MM.1S (cell line): ENCODE results near the gene HGFAC.

Source experiments
- DNase-seq: peaks from one replicate; pipeline ENCODE4 v3.0.0-alpha.2; 2015
- H2AFZ ChIP-seq: fragments of 300-600 bp; sonication (generic); 2 replicates; pipeline ENCODE4 v1.6.0; 2016; ENCODE audit warnings: antibody characterized with exemption, low read length
- H3F3A ChIP-seq: fragments of 300-600 bp; sonication (generic); 2 replicates; pipeline ENCODE4 v1.6.1; 2016; ENCODE audit warnings: mild to moderate bottlenecking, antibody characterized with exemption, low read length, moderate library complexity, mixed read lengths; ENCODE audit not compliant: insufficient read depth
- H3K27ac ChIP-seq: fragments of 300-600 bp; sonication (generic); 2 replicates; pipeline ENCODE4 v1.5.1; 2016; ENCODE audit warnings: mild to moderate bottlenecking, low read length
- H3K27me3 ChIP-seq: fragments of 300-600 bp; sonication (generic); replicated peaks from 2 replicates; pipeline ENCODE4 v1.6.0; 2016; ENCODE audit warnings: low read length; ENCODE audit not compliant: insufficient read depth
- H3K36me3 ChIP-seq: fragments of 300-600 bp; sonication (generic); replicated peaks from 2 replicates; pipeline ENCODE4 v1.6.1; 2016; ENCODE audit warnings: mild to moderate bottlenecking, low read length, mixed read lengths; ENCODE audit not compliant: insufficient read depth
- H3K4me1 ChIP-seq: fragments of 300-600 bp; sonication (generic); 2 replicates; pipeline ENCODE4 v1.6.1; 2016; ENCODE audit warnings: low read length, mixed read lengths
- H3K4me2 ChIP-seq: fragments of 300-600 bp; sonication (generic); 2 replicates; pipeline ENCODE4 v1.6.0; 2016; ENCODE audit warnings: low read depth, low read length
- H3K4me3 ChIP-seq: fragments of 300-600 bp; sonication (generic); 2 replicates; pipeline ENCODE4 v1.5.1; 2016; ENCODE audit warnings: low read length, mixed read lengths
- H3K79me2 ChIP-seq: fragments of 300-600 bp; sonication (generic); 2 replicates; pipeline ENCODE4 v1.6.1; 2016; ENCODE audit warnings: mixed run types, low read length, mixed read lengths
- H3K9ac ChIP-seq: fragments of 300-600 bp; sonication (generic); 2 replicates; pipeline ENCODE4 v1.6.1; 2016; ENCODE audit warnings: low read length, mixed read lengths
- H3K9me2 ChIP-seq: fragments of 300-600 bp; sonication (generic); replicated peaks from 2 replicates; pipeline ENCODE4 v1.6.1; 2016; ENCODE audit warnings: mild to moderate bottlenecking, low read length, mixed read lengths; ENCODE audit not compliant: insufficient read depth
- H3K9me3 ChIP-seq: fragments of 300-600 bp; sonication (generic); replicated peaks from 2 replicates; pipeline ENCODE4 v1.6.1; 2016; ENCODE audit warnings: mild to moderate bottlenecking, low read length, mixed read lengths; ENCODE audit not compliant: insufficient read depth
- H4K20me1 ChIP-seq: fragments of 300-600 bp; sonication (generic); 2 replicates; pipeline ENCODE4 v1.6.1; 2016; ENCODE audit warnings: mild to moderate bottlenecking, low read length, moderate library complexity, mixed read lengths; ENCODE audit not compliant: insufficient read depth
- CTCF ChIP-seq: fragments of 300-600 bp; sonication (generic); IDR thresholded peaks from 2 replicates; pipeline ENCODE4 v1.5.1; 2016; ENCODE audit warnings: antibody characterized with exemption, low read length, mixed read lengths
- EZH2 ChIP-seq: fragments of 300-600 bp; sonication (generic); optimal IDR thresholded peaks from 2 replicates; pipeline ENCODE3; 2017; ENCODE audit warnings: low read depth, mild to moderate bottlenecking, antibody characterized with exemption, low read length, mixed read lengths
- EZH2phosphoT487 ChIP-seq: fragments of 300-600 bp; sonication (generic); IDR thresholded peaks from 2 replicates; pipeline ENCODE4 v1.6.1; 2018; ENCODE audit warnings: antibody characterized with exemption, low read length

HGFAC gene

GRCh38 chr4:3411676-3412075, 30.1 kb upstream of the HGFAC start:
- Histone ChIP-seq H3K9me2 (no peaks in the 10 kb centered on the region), H3K9ac (no peak overlapping the region), H3K9me3 (no peaks in the 10 kb centered on the region), H3K4me2 (no peak overlapping the region), H2AFZ (no peak overlapping the region), H4K20me1 (no peaks in the 10 kb centered on the region), H3K27ac (no peak overlapping the region), H3K36me3 (no peaks in the 10 kb centered on the region), H3K79me2 (no peaks in the 10 kb centered on the region), H3F3A (no peaks in the 10 kb centered on the region), H3K27me3 (no peaks in the 10 kb centered on the region), H3K4me1 (no peaks in the 10 kb centered on the region), H3K4me3 (no peak overlapping the region)
- no peak for TF ChIP-seq CTCF
- no peak for TF ChIP-seq EZH2phosphoT487
- no peak for TF ChIP-seq EZH2
- DNase-seq = no peak

GRCh38 chr4:3412257-3413020, 29.3 kb upstream of the HGFAC start:
- no peaks in the 10 kb centered on the region for H3K79me2 ChIP-seq
- H3K4me3 ChIP-seq = no peak overlapping the region
- DNase-seq = no peak
- H2AFZ ChIP-seq = no peak overlapping the region
- H4K20me1 ChIP-seq = no peaks in the 10 kb centered on the region
- H3K27me3 ChIP-seq = no peaks in the 10 kb centered on the region
- H3K4me2 ChIP-seq = no peak overlapping the region
- no peaks in the 10 kb centered on the region for H3K9me2 ChIP-seq
- H3K27ac ChIP-seq = no peak overlapping the region
- no peaks in the 10 kb centered on the region for H3K9me3 ChIP-seq
- no peaks in the 10 kb centered on the region for H3F3A ChIP-seq
- H3K4me1 ChIP-seq = no peaks in the 10 kb centered on the region
- TF ChIP-seq EZH2 (no peak), EZH2phosphoT487 (no peak), CTCF (no peak)
- no peak overlapping the region for H3K9ac ChIP-seq
- no peaks in the 10 kb centered on the region for H3K36me3 ChIP-seq

- no peaks in the 10 kb centered on the region for H3K36me3 ChIP-seq
- H3K9ac ChIP-seq = no peak overlapping the region
- H3F3A ChIP-seq = no peaks in the 10 kb centered on the region
- no peak overlapping the region for H3K4me3 ChIP-seq
- no peak overlapping the region for H2AFZ ChIP-seq
- H3K9me3 ChIP-seq = no peaks in the 10 kb centered on the region
- no peaks in the 10 kb centered on the region for H3K9me2 ChIP-seq
- no peaks in the 10 kb centered on the region for H3K79me2 ChIP-seq
- no peak for TF ChIP-seq EZH2phosphoT487
- no peak for TF ChIP-seq CTCF
- no peaks in the 10 kb centered on the region for H3K4me1 ChIP-seq
- DNase-seq = no peak
- H3K27me3 ChIP-seq = no peaks in the 10 kb centered on the region
- H3K27ac ChIP-seq = no peak overlapping the region
- no peaks in the 10 kb centered on the region for H4K20me1 ChIP-seq
- no peak overlapping the region for H3K4me2 ChIP-seq
These were observed 28.5 kb upstream of the HGFAC start for GRCh38 chr4:3413217-3413671.
